Panc1 (cell line): Measurements from ENCODE around the gene NSUN6.

ENCODE experiments used
- POLR2AphosphoS5 ChIP-seq: IDR thresholded peaks from 2 replicates; pipeline ENCODE4 v1.6.1; 2012; ENCODE audit warnings: mild to moderate bottlenecking, low read depth, low read length, moderate library complexity
- SIN3A ChIP-seq: IDR thresholded peaks from 2 replicates; pipeline ENCODE4 v1.6.1; 2012; ENCODE audit warnings: low read depth, mild to moderate bottlenecking, low read length, moderate library complexity, borderline replicate concordance; ENCODE audit not compliant: insufficient read depth
- TCF7L2 ChIP-seq: IDR thresholded peaks from 2 replicates; pipeline ENCODE4 v1.6.1; 2011; ENCODE audit warnings: mild to moderate bottlenecking, low read depth, low read length, inconsistent platforms
- TF ChIP-seq, protein P1 (sequence below): fragments of 450-650 bp; IDR thresholded peaks from 2 replicates; pipeline ENCODE4 v1.5.1; 2017; ENCODE audit warnings: mild to moderate bottlenecking
- TF ChIP-seq, protein P2 (sequence below), 2 experiments: IDR thresholded peaks; 2 replicates each; pipeline ENCODE4 v1.6.1; 2011 to 2012; ENCODE audit warnings: low read depth in 2 of 2, control low read depth in 1 of 2, low read length in 1 of 2, mild to moderate bottlenecking in 1 of 2, moderate library complexity in 1 of 2; ENCODE audit not compliant: insufficient read depth in 1 of 2

- TF ChIP-seq, protein P1, sequence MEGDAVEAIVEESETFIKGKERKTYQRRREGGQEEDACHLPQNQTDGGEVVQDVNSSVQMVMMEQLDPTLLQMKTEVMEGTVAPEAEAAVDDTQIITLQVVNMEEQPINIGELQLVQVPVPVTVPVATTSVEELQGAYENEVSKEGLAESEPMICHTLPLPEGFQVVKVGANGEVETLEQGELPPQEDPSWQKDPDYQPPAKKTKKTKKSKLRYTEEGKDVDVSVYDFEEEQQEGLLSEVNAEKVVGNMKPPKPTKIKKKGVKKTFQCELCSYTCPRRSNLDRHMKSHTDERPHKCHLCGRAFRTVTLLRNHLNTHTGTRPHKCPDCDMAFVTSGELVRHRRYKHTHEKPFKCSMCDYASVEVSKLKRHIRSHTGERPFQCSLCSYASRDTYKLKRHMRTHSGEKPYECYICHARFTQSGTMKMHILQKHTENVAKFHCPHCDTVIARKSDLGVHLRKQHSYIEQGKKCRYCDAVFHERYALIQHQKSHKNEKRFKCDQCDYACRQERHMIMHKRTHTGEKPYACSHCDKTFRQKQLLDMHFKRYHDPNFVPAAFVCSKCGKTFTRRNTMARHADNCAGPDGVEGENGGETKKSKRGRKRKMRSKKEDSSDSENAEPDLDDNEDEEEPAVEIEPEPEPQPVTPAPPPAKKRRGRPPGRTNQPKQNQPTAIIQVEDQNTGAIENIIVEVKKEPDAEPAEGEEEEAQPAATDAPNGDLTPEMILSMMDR = no peak
- TF ChIP-seq POLR2AphosphoS5 (no peak), TCF7L2 (no peak), SIN3A (no peak)
- TF ChIP-seq, protein P2, sequence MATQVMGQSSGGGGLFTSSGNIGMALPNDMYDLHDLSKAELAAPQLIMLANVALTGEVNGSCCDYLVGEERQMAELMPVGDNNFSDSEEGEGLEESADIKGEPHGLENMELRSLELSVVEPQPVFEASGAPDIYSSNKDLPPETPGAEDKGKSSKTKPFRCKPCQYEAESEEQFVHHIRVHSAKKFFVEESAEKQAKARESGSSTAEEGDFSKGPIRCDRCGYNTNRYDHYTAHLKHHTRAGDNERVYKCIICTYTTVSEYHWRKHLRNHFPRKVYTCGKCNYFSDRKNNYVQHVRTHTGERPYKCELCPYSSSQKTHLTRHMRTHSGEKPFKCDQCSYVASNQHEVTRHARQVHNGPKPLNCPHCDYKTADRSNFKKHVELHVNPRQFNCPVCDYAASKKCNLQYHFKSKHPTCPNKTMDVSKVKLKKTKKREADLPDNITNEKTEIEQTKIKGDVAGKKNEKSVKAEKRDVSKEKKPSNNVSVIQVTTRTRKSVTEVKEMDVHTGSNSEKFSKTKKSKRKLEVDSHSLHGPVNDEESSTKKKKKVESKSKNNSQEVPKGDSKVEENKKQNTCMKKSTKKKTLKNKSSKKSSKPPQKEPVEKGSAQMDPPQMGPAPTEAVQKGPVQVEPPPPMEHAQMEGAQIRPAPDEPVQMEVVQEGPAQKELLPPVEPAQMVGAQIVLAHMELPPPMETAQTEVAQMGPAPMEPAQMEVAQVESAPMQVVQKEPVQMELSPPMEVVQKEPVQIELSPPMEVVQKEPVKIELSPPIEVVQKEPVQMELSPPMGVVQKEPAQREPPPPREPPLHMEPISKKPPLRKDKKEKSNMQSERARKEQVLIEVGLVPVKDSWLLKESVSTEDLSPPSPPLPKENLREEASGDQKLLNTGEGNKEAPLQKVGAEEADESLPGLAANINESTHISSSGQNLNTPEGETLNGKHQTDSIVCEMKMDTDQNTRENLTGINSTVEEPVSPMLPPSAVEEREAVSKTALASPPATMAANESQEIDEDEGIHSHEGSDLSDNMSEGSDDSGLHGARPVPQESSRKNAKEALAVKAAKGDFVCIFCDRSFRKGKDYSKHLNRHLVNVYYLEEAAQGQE (IDR thresholded peaks at IDR 0.05; ENCODE audit: insufficient read depth in 1 of 2, low read depth in 2 of 2, low read length in 1 of 2) = no peak
These were observed 886 bp downstream of the NSUN6 start for GRCh38 chr10:18650404-18650997.
